Measurements from ENCODE around the gene TRAT1. TPM values are rescaled to one million over a fixed set of nuclear protein-coding genes. Genes with fewer than 3 reads are reported as not detected.
"Not testable (repeated sequence)": the region's sequence is repeated elsewhere in the genome, so short reads cannot be mapped to it uniquely, and the experiment has no call there.

The TRAT1 gene
- total and polyA plus RNA-seq, 4 experiments from 2014 or later = 164 to 367 (median 198) TPM

GRCh38 chr3:108806316-108806715 lies 16.3 kb upstream of the TRAT1 start:
- peak overlapping the region in 7 of 8 donors; percentile 4 to 73 (median 57) for H3K4me3 Mint-ChIP-seq
- peak overlapping the region; percentile 79 to 93 (median 91) for H3K27ac Mint-ChIP-seq
- peaks cover 15 to 27% (median 21%) of the 10 kb centered on the region in 4 donors for H3K4me1 Mint-ChIP-seq
- peaks cover 0 to 8% (median 4%) of the 10 kb centered on the region in 8 donors for H3K9me3 Mint-ChIP-seq
- no peaks in the 10 kb centered on the region for H3K27me3 Mint-ChIP-seq
- no peaks in the 10 kb centered on the region for H3K36me3 ChIP-seq (ENCODE audit: insufficient read depth, low read length)
- no peaks in the 10 kb centered on the region for H3K36me3 Mint-ChIP-seq
- ChIA-PET CTCF (ENCODE audit: partially characterized antibody) (interaction anchor here (1.2 to 4.9 kb wide), 4 partner anchors 13 to 56 kb away, joined by 3 to 43 read pairs (median 6); no protein-coding TSS in a partner anchor), POLR2A (ENCODE audit: partially characterized antibody) (interaction anchor here (0.5 to 4.2 kb wide), 10 partner anchors 14 to 217 kb away, joined by 3 to 39 read pairs (median 4); partner anchors contain the start of genes CIP2A, DZIP3 and TRAT1)
- DNase-seq = peak; percentile 80 to 90 (median 83)
- intact Hi-C loops (cut with micrococcal nuclease) = loop anchor here (1.0 kb wide), 1 partner anchor 12 kb away; no protein-coding TSS in a partner anchor
- no peaks in the 10 kb centered on the region for H3K27me3 ChIP-seq (ENCODE audit: insufficient read depth, low read length)
- H3K4me3 ChIP-seq (ENCODE audit: low read length in 2 of 2) = no peak overlapping the region
- peak overlapping the region; percentile 35 for H3K27ac ChIP-seq (ENCODE audit: low read depth, low read length)
- peaks cover 18% of the 10 kb centered on the region for H3K4me1 ChIP-seq (ENCODE audit: insufficient read depth, low read length)
- no peaks in the 10 kb centered on the region for H3K9me3 ChIP-seq (ENCODE audit: control insufficient read depth in 1 of 2, low read length in 2 of 2)

GRCh38 chr3:108818404-108818803 lies 4.2 kb upstream of the TRAT1 start:
- Mint-ChIP-seq H3K9me3 (peaks cover 0 to 6% (median 0%) of the 10 kb centered on the region in 8 donors), H3K27me3 (no peaks in the 10 kb centered on the region), H3K4me3 (peak overlapping the region in 6 of 8 donors; percentile 15 to 60 (median 34)), H3K36me3 (peaks cover 0 to 6% of the 10 kb centered on the region in 2 donors), H3K4me1 (peaks cover 23 to 42% (median 27%) of the 10 kb centered on the region in 4 donors), H3K27ac (peak overlapping the region; percentile 23 to 78 (median 73))
- intact Hi-C loops (cut with micrococcal nuclease) = loop anchor here (1.0 to 5.0 kb wide), 7 partner anchors 12 to 329 kb away; partner anchors contain the start of genes CIP2A and DZIP3
- H3K4me3 ChIP-seq (ENCODE audit: low read length in 2 of 2) = no peak overlapping the region
- H3K27me3 ChIP-seq (ENCODE audit: insufficient read depth, low read length) = no peaks in the 10 kb centered on the region
- no peaks in the 10 kb centered on the region for H3K36me3 ChIP-seq (ENCODE audit: insufficient read depth, low read length)
- DNase-seq = peak; percentile 74 to 82 (median 77)
- CTCF ChIA-PET (ENCODE audit: partially characterized antibody) = interaction anchor here (0.7 to 6.2 kb wide), 33 partner anchors 8 to 332 kb away, joined by 3 to 149 read pairs (median 5); partner anchors contain the start of genes CIP2A and DZIP3
- no peaks in the 10 kb centered on the region for H3K9me3 ChIP-seq (ENCODE audit: control insufficient read depth in 1 of 2, low read length in 2 of 2)
- peaks cover 37% of the 10 kb centered on the region for H3K4me1 ChIP-seq (ENCODE audit: insufficient read depth, low read length)
- POLR2A ChIA-PET (ENCODE audit: partially characterized antibody) = interaction anchor here (0.6 to 8.1 kb wide), 10 partner anchors 12 to 229 kb away, joined by 3 to 221 read pairs (median 3); partner anchors contain the start of genes CIP2A and DZIP3
- H3K27ac ChIP-seq (ENCODE audit: low read depth, low read length) = no peak overlapping the region

GRCh38 chr3:108820586-108820985 lies 2.0 kb upstream of the TRAT1 start:
- peak overlapping the region; percentile 76 for H3K27ac ChIP-seq (ENCODE audit: low read depth, low read length)
- peak overlapping the region; percentile 79 to 91 (median 83) for H3K4me3 Mint-ChIP-seq

GRCh38 chr3:108823227-108823626 lies 641 bp downstream of the TRAT1 start:
- peak overlapping the region; percentile 93 to 99 for H3K4me3 ChIP-seq (ENCODE audit: low read length in 2 of 2)
- CTCF ChIA-PET (ENCODE audit: partially characterized antibody) = interaction anchor here (1.0 to 6.2 kb wide), 2 partner anchors 15 to 91 kb away, joined by 3 to 149 read pairs; no protein-coding TSS in a partner anchor
- H3K4me1 ChIP-seq (ENCODE audit: insufficient read depth, low read length) = peaks cover 53% of the 10 kb centered on the region
- H3K27ac Mint-ChIP-seq = peak overlapping the region; percentile 57 to 94 (median 91)
- peak overlapping the region; percentile 88 to 95 (median 93) for H3K4me3 Mint-ChIP-seq
- no peaks in the 10 kb centered on the region for H3K9me3 ChIP-seq (ENCODE audit: control insufficient read depth in 1 of 2, low read length in 2 of 2)
- H3K27me3 Mint-ChIP-seq = no peaks in the 10 kb centered on the region
- H3K36me3 ChIP-seq (ENCODE audit: insufficient read depth, low read length) = no peaks in the 10 kb centered on the region
- H3K27me3 ChIP-seq (ENCODE audit: insufficient read depth, low read length) = no peaks in the 10 kb centered on the region
- peaks cover 30 to 65% (median 44%) of the 10 kb centered on the region in 4 donors for H3K4me1 Mint-ChIP-seq
- H3K36me3 Mint-ChIP-seq = peaks cover 16 to 37% of the 10 kb centered on the region in 2 donors
- peak overlapping the region; percentile 76 for H3K27ac ChIP-seq (ENCODE audit: low read depth, low read length)
- peaks cover 0 to 1% (median 0%) of the 10 kb centered on the region in 8 donors for H3K9me3 Mint-ChIP-seq
- intact Hi-C loops (cut with micrococcal nuclease) = loop anchor here (5.0 to 10.0 kb wide), 4 partner anchors 34 to 1298 kb away; partner anchors contain the start of gene BBX
- DNase-seq = no peak
- POLR2A ChIA-PET (ENCODE audit: partially characterized antibody) = interaction anchor here (1.1 to 8.1 kb wide), 9 partner anchors 12 to 234 kb away, joined by 3 to 221 read pairs (median 7); partner anchors contain the start of genes CIP2A and DZIP3

More at GRCh38 chr3:108820586-108820985, 2.0 kb upstream of the TRAT1 start:
- Histone ChIP-seq H3K27me3 (ENCODE audit: insufficient read depth, low read length) (no peaks in the 10 kb centered on the region), H3K9me3 (ENCODE audit: control insufficient read depth in 1 of 2, low read length in 2 of 2) (no peaks in the 10 kb centered on the region), H3K4me1 (ENCODE audit: insufficient read depth, low read length) (peaks cover 37% of the 10 kb centered on the region), H3K36me3 (ENCODE audit: insufficient read depth, low read length) (no peaks in the 10 kb centered on the region), H3K4me3 (ENCODE audit: low read length in 2 of 2) (peak overlapping the region; percentile 4 to 34)
- Mint-ChIP-seq H3K9me3 (peaks cover 0 to 2% (median 0%) of the 10 kb centered on the region in 8 donors), H3K27me3 (no peaks in the 10 kb centered on the region), H3K27ac (peak overlapping the region; percentile 78 to 97 (median 93)), H3K4me1 (peaks cover 23 to 46% (median 29%) of the 10 kb centered on the region in 4 donors), H3K36me3 (peaks cover 9 to 21% of the 10 kb centered on the region in 2 donors)
- DNase-seq = peak in 1 of 5 donors; percentile 39
- intact Hi-C loops (cut with micrococcal nuclease) = loop anchor here (5.0 to 10.0 kb wide), 4 partner anchors 37 to 1296 kb away; partner anchors contain the start of gene BBX
- ChIA-PET POLR2A (ENCODE audit: partially characterized antibody) (interaction anchor here (0.7 to 8.1 kb wide), 11 partner anchors 14 to 274 kb away, joined by 3 to 221 read pairs (median 4); partner anchors contain the start of genes CIP2A and DZIP3), CTCF (ENCODE audit: partially characterized antibody) (interaction anchor here (1.0 to 6.2 kb wide), 10 partner anchors 13 to 268 kb away, joined by 3 to 149 read pairs (median 20); partner anchors contain the start of genes CIP2A and DZIP3)

- peak overlapping the region; percentile 78 to 92 (median 92) for H3K27ac Mint-ChIP-seq
- peaks cover 20 to 43% of the 10 kb centered on the region in 2 donors for H3K36me3 Mint-ChIP-seq
- intact Hi-C loops (cut with micrococcal nuclease) = loop anchor here (5.0 to 10.0 kb wide), 4 partner anchors 33 to 1299 kb away; partner anchors contain the start of gene BBX
- ChIA-PET CTCF (ENCODE audit: partially characterized antibody) (interaction anchor here (0.8 to 1.5 kb wide), 7 partner anchors 10 to 162 kb away, joined by 3 to 11 read pairs (median 4); no protein-coding TSS in a partner anchor), POLR2A (ENCODE audit: partially characterized antibody) (interaction anchor here (1.0 to 8.1 kb wide), 10 partner anchors 12 to 235 kb away, joined by 3 to 221 read pairs (median 4); partner anchors contain the start of genes CIP2A and DZIP3)
- H3K4me3 Mint-ChIP-seq = peak overlapping the region; percentile 86 to 97 (median 94)
- H3K9me3 Mint-ChIP-seq; H3K27me3 Mint-ChIP-seq; H3K9me3 ChIP-seq (ENCODE audit: control insufficient read depth in 1 of 2, low read length in 2 of 2); H3K27me3 ChIP-seq (ENCODE audit: insufficient read depth, low read length); H3K36me3 ChIP-seq (ENCODE audit: insufficient read depth, low read length); DNase-seq: not testable (repeated sequence)
- peak overlapping the region; percentile 55 to 93 for H3K4me3 ChIP-seq (ENCODE audit: low read length in 2 of 2)
- peak overlapping the region; percentile 70 for H3K27ac ChIP-seq (ENCODE audit: low read depth, low read length)
- H3K4me1 Mint-ChIP-seq = peaks cover 30 to 65% (median 44%) of the 10 kb centered on the region in 4 donors
- H3K4me1 ChIP-seq (ENCODE audit: insufficient read depth, low read length) = peaks cover 53% of the 10 kb centered on the region
These were observed 1.2 kb downstream of the TRAT1 start for GRCh38 chr3:108823803-108824202.

- intact Hi-C loops (cut with micrococcal nuclease) = loop anchor here (1.0 to 10.0 kb wide), 3 partner anchors 8 to 1302 kb away; partner anchors contain the start of gene BBX
- Mint-ChIP-seq H3K4me1 (peaks cover 35 to 65% (median 52%) of the 10 kb centered on the region in 4 donors), H3K27ac (peak overlapping the region; percentile 73 to 92 (median 79)), H3K27me3 (no peaks in the 10 kb centered on the region), H3K9me3 (peaks cover 0 to 2% (median 0%) of the 10 kb centered on the region in 8 donors), H3K36me3 (peaks cover 38 to 62% of the 10 kb centered on the region in 2 donors), H3K4me3 (peak overlapping the region; percentile 76 to 95 (median 93))
- ChIA-PET CTCF (ENCODE audit: partially characterized antibody) (interaction anchor here (1.3 kb wide), 2 partner anchors 8 to 222 kb away, joined by 4 to 7 read pairs; no protein-coding TSS in a partner anchor), POLR2A (ENCODE audit: partially characterized antibody) (interaction anchor here (0.7 to 1.5 kb wide), 5 partner anchors 9 to 37 kb away, joined by 3 to 7 read pairs (median 3); no protein-coding TSS in a partner anchor)
- H3K36me3 ChIP-seq (ENCODE audit: insufficient read depth, low read length) = no peaks in the 10 kb centered on the region
- no peak for DNase-seq
- peak overlapping the region; percentile 70 for H3K27ac ChIP-seq (ENCODE audit: low read depth, low read length)
- no peaks in the 10 kb centered on the region for H3K9me3 ChIP-seq (ENCODE audit: control insufficient read depth in 1 of 2, low read length in 2 of 2)
- peaks cover 56% of the 10 kb centered on the region for H3K4me1 ChIP-seq (ENCODE audit: insufficient read depth, low read length)
- H3K4me3 ChIP-seq (ENCODE audit: low read length in 2 of 2) = peak overlapping the region; percentile 42 to 93
- no peaks in the 10 kb centered on the region for H3K27me3 ChIP-seq (ENCODE audit: insufficient read depth, low read length)
These were observed 4.0 kb downstream of the TRAT1 start for GRCh38 chr3:108826309-108827187.
